ENCODE measurements around the gene TMEM140. TPM values are rescaled to one million over a fixed set of nuclear protein-coding genes. Genes with fewer than 3 reads are reported as not detected.

The TMEM140 gene
- total and polyA plus RNA-seq, 2 experiments from 2014 or later: 10.4 TPM; not detected in 1

GRCh38 chr7:135213831-135214230, 66.0 kb downstream of the TMEM140 start:
- Histone ChIP-seq H3K9me3 (ENCODE audit: low read depth) (no peaks in the 10 kb centered on the region), H3K4me3 (no peak overlapping the region), H3K4me1 (ENCODE audit: low read depth) (peaks cover 10% of the 10 kb centered on the region), H3K27ac (no peak overlapping the region), H3K27me3 (no peaks in the 10 kb centered on the region), H3K36me3 (no peaks in the 10 kb centered on the region)
- TF ChIP-seq CTCF (IDR thresholded peaks at IDR 0.05; ENCODE audit: low read depth, low read length): no peak
- no peak for DNase-seq (ENCODE audit: low read depth in 1 of 2, low spot score in 1 of 2)

GRCh38 chr7:135215180-135215579, 67.3 kb downstream of the TMEM140 start:
- Histone ChIP-seq H3K4me3 (no peak overlapping the region), H3K36me3 (no peaks in the 10 kb centered on the region), H3K9me3 (ENCODE audit: low read depth) (no peaks in the 10 kb centered on the region), H3K4me1 (ENCODE audit: low read depth) (no peaks in the 10 kb centered on the region), H3K27ac (no peak overlapping the region), H3K27me3 (no peaks in the 10 kb centered on the region)
- TF ChIP-seq CTCF (IDR thresholded peaks at IDR 0.05; ENCODE audit: low read depth, low read length): no peak
- no peak for DNase-seq (ENCODE audit: low read depth in 1 of 2, low spot score in 1 of 2)

DNA sequence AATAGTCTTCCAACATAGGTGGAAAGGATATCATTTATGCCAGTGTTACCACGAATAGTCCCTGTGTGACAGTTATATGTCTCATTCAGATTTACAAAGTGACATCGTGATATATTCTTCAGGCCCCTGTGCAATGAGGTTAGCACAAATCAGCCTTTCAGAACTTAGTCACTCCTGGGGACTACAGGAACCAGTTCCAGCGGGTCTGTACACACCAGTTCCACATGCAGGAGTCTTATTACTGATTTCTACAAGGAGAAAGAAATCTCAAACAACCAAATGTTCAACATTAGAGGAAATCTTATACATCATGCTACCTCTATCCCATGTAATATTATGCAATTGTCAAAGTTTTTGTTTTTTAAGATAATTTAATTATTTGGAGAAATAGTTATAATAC, 67.8 kb downstream of the TMEM140 start:
- Histone ChIP-seq H3K4me1 (ENCODE audit: low read depth) (no peaks in the 10 kb centered on the region), H3K9me3 (ENCODE audit: low read depth) (no peaks in the 10 kb centered on the region), H3K27ac (no peak overlapping the region), H3K27me3 (no peaks in the 10 kb centered on the region), H3K4me3 (no peak overlapping the region), H3K36me3 (no peaks in the 10 kb centered on the region)
- no peak for TF ChIP-seq CTCF (IDR thresholded peaks at IDR 0.05; ENCODE audit: low read depth, low read length)
- DNase-seq (ENCODE audit: low read depth in 1 of 2, low spot score in 1 of 2): no peak

Other genes starting within 250 kb of the TMEM140 start
- gene AGBL3, start 161.6 kb upstream of the TMEM140 start, total RNA-seq: 1.4 and 1.7 TPM in 2 replicates
- gene AGBL3, start 161.6 kb upstream of the TMEM140 start, polyA plus RNA-seq: 3.8 and 6.6 TPM in 2 replicates
- gene CYREN, start 22.6 kb downstream of the TMEM140 start, total RNA-seq: 45.9 and 68.9 TPM in 2 replicates
- gene CYREN, start 22.6 kb downstream of the TMEM140 start, polyA plus RNA-seq: 35.5 and 43.3 TPM in 2 replicates
- 16.2 and 16.7 TPM in 2 replicates for gene WDR91, start 63.5 kb downstream of the TMEM140 start, total RNA-seq
- gene WDR91, start 63.5 kb downstream of the TMEM140 start, polyA plus RNA-seq: 13.3 and 13.6 TPM in 2 replicates
- gene STRA8, start 85.8 kb downstream of the TMEM140 start, total RNA-seq: not detected in 2 replicates
- not detected in 2 replicates for gene STRA8, start 85.8 kb downstream of the TMEM140 start, polyA plus RNA-seq